B cell (primary cell): ENCODE data around the gene SLC7A1.

Experiments
- EZH2 ChIP-seq: IDR thresholded peaks from 2 replicates; pipeline ENCODE4 v1.6.1; 2012; ENCODE audit warnings: borderline replicate concordance, low read depth, mild to moderate bottlenecking, moderate library complexity, low read length; ENCODE audit not compliant: insufficient read depth, poor library complexity, severe bottlenecking
- TF ChIP-seq, protein P1 (sequence below): fragments of 200-600 bp; IDR thresholded peaks from one replicate; pipeline ENCODE4 v1.8.0; 2022; ENCODE audit warnings: antibody characterized with exemption, mild to moderate bottlenecking

DNA sequence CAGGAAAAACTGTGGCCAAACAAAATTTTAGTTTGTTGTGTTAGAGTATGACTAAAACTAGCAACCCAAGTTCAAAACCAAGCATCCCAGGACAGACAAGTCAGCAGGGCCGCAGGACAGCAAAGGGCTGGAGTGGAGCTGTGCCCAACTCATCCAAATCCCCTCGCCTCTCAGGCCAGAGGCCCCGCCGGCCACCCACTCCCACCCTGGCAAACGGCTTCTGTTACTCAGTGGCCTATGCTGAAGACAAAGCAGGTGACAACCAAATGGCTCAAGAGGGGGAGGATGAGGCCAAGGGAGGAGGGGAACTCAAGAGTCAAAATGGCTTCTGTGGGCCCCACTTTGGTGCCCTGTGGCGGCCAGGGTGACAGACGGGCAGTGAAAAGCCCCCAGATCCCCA, 69.7 kb downstream of the SLC7A1 start:
- TF ChIP-seq, protein P1, sequence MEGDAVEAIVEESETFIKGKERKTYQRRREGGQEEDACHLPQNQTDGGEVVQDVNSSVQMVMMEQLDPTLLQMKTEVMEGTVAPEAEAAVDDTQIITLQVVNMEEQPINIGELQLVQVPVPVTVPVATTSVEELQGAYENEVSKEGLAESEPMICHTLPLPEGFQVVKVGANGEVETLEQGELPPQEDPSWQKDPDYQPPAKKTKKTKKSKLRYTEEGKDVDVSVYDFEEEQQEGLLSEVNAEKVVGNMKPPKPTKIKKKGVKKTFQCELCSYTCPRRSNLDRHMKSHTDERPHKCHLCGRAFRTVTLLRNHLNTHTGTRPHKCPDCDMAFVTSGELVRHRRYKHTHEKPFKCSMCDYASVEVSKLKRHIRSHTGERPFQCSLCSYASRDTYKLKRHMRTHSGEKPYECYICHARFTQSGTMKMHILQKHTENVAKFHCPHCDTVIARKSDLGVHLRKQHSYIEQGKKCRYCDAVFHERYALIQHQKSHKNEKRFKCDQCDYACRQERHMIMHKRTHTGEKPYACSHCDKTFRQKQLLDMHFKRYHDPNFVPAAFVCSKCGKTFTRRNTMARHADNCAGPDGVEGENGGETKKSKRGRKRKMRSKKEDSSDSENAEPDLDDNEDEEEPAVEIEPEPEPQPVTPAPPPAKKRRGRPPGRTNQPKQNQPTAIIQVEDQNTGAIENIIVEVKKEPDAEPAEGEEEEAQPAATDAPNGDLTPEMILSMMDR, result no peak
- no peak for TF ChIP-seq EZH2
